WTC11 (cell line): Measurements from ENCODE around the gene TMEM62.

Experiments
- CREB1 ChIP-seq: sonication (generic); formaldehyde crosslinking; IDR thresholded peaks from 2 replicates; pipeline ENCODE4 v1.8.0; 2023; ENCODE audit warnings: mild to moderate bottlenecking, missing genetic modification reagents
- NFE2L1 ChIP-seq: sonication (generic); formaldehyde crosslinking; IDR thresholded peaks from 2 replicates; pipeline ENCODE4 v1.8.1; 2023; ENCODE audit warnings: missing genetic modification reagents
- SP1 ChIP-seq: sonication (generic); formaldehyde crosslinking; conservative IDR thresholded peaks from 2 replicates; pipeline ENCODE4 v1.8.1; 2022; ENCODE audit warnings: missing genetic modification reagents
- TF ChIP-seq, protein P1 (sequence below): fragments of 200-600 bp; IDR thresholded peaks from 2 replicates; pipeline ENCODE4 v1.8.0; 2022; ENCODE audit warnings: antibody characterized with exemption
- TF ChIP-seq, protein P2 (sequence below): sonication (generic); formaldehyde crosslinking; IDR thresholded peaks from 2 replicates; pipeline ENCODE4 v1.8.0; 2022; ENCODE audit warnings: mild to moderate bottlenecking, missing genetic modification reagents
- TF ChIP-seq, protein P3 (sequence below): sonication (generic); formaldehyde crosslinking; IDR thresholded peaks from 2 replicates; pipeline ENCODE4 v1.8.1; 2022; ENCODE audit warnings: missing genetic modification reagents, borderline replicate concordance

DNA sequence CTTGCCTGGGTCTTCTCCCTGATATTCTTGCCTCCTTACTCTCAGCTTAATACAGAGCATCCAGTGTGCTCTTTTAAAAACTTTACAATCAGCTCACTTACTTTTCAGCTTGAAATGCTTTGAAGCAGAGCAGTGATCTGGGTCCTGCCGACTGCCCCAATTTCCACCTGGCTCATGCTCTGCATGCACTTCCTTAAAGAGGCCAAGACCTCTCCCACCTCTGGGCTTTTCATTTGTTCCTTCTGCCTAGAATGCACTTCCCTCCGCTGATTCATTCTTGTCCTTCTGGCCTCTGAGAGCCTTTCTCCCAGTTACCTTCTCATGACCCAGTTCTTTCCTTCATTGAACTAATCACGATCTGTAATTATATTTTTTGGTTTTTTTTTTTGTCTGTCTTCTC, 49.9 kb downstream of the TMEM62 start:
- TF ChIP-seq NFE2L1 (CRISPR knock-in tag) (no peak), CREB1 (no peak), SP1 (CRISPR knock-in tag) (no peak)
- TF ChIP-seq, protein P1, sequence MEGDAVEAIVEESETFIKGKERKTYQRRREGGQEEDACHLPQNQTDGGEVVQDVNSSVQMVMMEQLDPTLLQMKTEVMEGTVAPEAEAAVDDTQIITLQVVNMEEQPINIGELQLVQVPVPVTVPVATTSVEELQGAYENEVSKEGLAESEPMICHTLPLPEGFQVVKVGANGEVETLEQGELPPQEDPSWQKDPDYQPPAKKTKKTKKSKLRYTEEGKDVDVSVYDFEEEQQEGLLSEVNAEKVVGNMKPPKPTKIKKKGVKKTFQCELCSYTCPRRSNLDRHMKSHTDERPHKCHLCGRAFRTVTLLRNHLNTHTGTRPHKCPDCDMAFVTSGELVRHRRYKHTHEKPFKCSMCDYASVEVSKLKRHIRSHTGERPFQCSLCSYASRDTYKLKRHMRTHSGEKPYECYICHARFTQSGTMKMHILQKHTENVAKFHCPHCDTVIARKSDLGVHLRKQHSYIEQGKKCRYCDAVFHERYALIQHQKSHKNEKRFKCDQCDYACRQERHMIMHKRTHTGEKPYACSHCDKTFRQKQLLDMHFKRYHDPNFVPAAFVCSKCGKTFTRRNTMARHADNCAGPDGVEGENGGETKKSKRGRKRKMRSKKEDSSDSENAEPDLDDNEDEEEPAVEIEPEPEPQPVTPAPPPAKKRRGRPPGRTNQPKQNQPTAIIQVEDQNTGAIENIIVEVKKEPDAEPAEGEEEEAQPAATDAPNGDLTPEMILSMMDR, result no peak
- TF ChIP-seq, protein P2, sequence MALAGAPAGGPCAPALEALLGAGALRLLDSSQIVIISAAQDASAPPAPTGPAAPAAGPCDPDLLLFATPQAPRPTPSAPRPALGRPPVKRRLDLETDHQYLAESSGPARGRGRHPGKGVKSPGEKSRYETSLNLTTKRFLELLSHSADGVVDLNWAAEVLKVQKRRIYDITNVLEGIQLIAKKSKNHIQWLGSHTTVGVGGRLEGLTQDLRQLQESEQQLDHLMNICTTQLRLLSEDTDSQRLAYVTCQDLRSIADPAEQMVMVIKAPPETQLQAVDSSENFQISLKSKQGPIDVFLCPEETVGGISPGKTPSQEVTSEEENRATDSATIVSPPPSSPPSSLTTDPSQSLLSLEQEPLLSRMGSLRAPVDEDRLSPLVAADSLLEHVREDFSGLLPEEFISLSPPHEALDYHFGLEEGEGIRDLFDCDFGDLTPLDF (CRISPR knock-in tag), result no peak
- TF ChIP-seq, protein P3, sequence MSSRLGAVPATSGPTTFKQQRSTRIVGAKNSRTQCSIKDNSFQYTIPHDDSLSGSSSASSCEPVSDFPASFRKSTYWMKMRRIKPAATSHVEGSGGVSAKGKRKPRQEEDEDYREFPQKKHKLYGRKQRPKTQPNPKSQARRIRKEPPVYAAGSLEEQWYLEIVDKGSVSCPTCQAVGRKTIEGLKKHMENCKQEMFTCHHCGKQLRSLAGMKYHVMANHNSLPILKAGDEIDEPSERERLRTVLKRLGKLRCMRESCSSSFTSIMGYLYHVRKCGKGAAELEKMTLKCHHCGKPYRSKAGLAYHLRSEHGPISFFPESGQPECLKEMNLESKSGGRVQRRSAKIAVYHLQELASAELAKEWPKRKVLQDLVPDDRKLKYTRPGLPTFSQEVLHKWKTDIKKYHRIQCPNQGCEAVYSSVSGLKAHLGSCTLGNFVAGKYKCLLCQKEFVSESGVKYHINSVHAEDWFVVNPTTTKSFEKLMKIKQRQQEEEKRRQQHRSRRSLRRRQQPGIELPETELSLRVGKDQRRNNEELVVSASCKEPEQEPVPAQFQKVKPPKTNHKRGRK (CRISPR knock-in tag), result no peak
